HG03135 (cell line): ENCODE results near the gene PTPRT.

Source experiments
- ATAC-seq: cut with Tn5 transposase; IDR thresholded peaks from one replicate; pipeline ENCODE4 v1.9.1; 2021; ENCODE audit warnings: mild to moderate bottlenecking, moderate library complexity; ENCODE audit not compliant: unreplicated experiment

Gene PTPRT

GRCh38 chr20:42492290-42492689 is 697.4 kb downstream of the PTPRT start:
- ATAC-seq = no peak

- ATAC-seq = no peak
Measured at GRCh38 chr20:42485556-42485955, 704.1 kb downstream of the PTPRT start.

GRCh38 chr20:42484790-42485375 is 704.8 kb downstream of the PTPRT start:
- no peak for ATAC-seq

- ATAC-seq = no peak
Measured at GRCh38 chr20:42484335-42484734, 705.4 kb downstream of the PTPRT start.

- no peak for ATAC-seq
Measured at GRCh38 chr20:42483730-42484303, 705.9 kb downstream of the PTPRT start.

GRCh38 chr20:42482808-42483207 is 706.9 kb downstream of the PTPRT start:
- no peak for ATAC-seq

GRCh38 chr20:42475773-42476172 is 713.9 kb downstream of the PTPRT start:
- ATAC-seq = no peak

- no peak for ATAC-seq
Measured at GRCh38 chr20:42474646-42475045, 715.1 kb downstream of the PTPRT start.

- no peak for ATAC-seq
Measured at GRCh38 chr20:42472198-42472597, 717.5 kb downstream of the PTPRT start.

- ATAC-seq = no peak
Measured at GRCh38 chr20:42461965-42462593, 727.6 kb downstream of the PTPRT start.

- no peak for ATAC-seq
Measured at GRCh38 chr20:42461291-42461690, 728.4 kb downstream of the PTPRT start.

GRCh38 chr20:42447270-42447669 is 742.4 kb downstream of the PTPRT start:
- ATAC-seq = no peak

- ATAC-seq = no peak
Measured at GRCh38 chr20:42444799-42445198, 744.9 kb downstream of the PTPRT start.

- ATAC-seq = no peak
Measured at GRCh38 chr20:42443200-42443599, 746.5 kb downstream of the PTPRT start.

GRCh38 chr20:42442716-42443115 is 747.0 kb downstream of the PTPRT start:
- no peak for ATAC-seq

- no peak for ATAC-seq
Measured at GRCh38 chr20:42441864-42442331, 747.8 kb downstream of the PTPRT start.

- ATAC-seq = no peak
Measured at GRCh38 chr20:42441196-42441863, 748.4 kb downstream of the PTPRT start.

- peak; percentile 89 for ATAC-seq
Measured at GRCh38 chr20:42435230-42435629, 754.5 kb downstream of the PTPRT start.

GRCh38 chr20:42432496-42433334 is 757.0 kb downstream of the PTPRT start:
- no peak for ATAC-seq

- ATAC-seq = no peak
Measured at GRCh38 chr20:42430598-42430997, 759.1 kb downstream of the PTPRT start.
